Upper lobe of left lung (tissue), 6 donors: Measurements from ENCODE around the gene KCNG2. TPM values are rescaled to one million over a fixed set of nuclear protein-coding genes. Genes with fewer than 3 reads are reported as not detected.

Experiments used
- ATAC-seq, 2 donors: fragments of 200-7000 bp; cut with Tn5 transposase; one replicate each; pipeline ENCODE4 v1.9.1; 2022; ENCODE audit warnings: mild to moderate bottlenecking in 2 of 2, moderate library complexity in 2 of 2; ENCODE audit not compliant: low FRiP score in 2 of 2
- DNase-seq, 2 donors: peaks; one replicate each; pipeline ENCODE4 v3.0.0-alpha.2; 2019 to 2020
- H3K27ac ChIP-seq, 4 donors: fragments of 200-600 bp; sonication (generic); one replicate each; pipeline ENCODE4 v1.5.1; 2016 to 2019
- H3K27me3 ChIP-seq, 4 donors: fragments of 200-600 bp; sonication (generic); one replicate each; pipeline ENCODE4 v1.5.1; 2017 to 2019
- H3K36me3 ChIP-seq, 4 donors: fragments of 200-600 bp; sonication (generic); one replicate each; pipeline ENCODE4 v1.5.1; 2016 to 2019
- H3K4me1 ChIP-seq, 4 donors: fragments of 200-600 bp; sonication (generic); one replicate each; pipeline ENCODE4 v1.5.1; 2018 to 2019
- H3K4me3 ChIP-seq, 4 donors: fragments of 200-600 bp; sonication (generic); one replicate each; pipeline ENCODE4 v1.5.1; 2017 to 2019; ENCODE audit warnings: mild to moderate bottlenecking in 2 of 4, moderate library complexity in 1 of 4
- H3K9me3 ChIP-seq, 4 donors: fragments of 200-600 bp; sonication (generic); one replicate each; pipeline ENCODE4 v1.5.1; 2018 to 2019
- EP300 ChIP-seq, 4 donors: sonication (generic); formaldehyde crosslinking; IDR thresholded peaks; one replicate each; pipeline ENCODE4 v1.5.1; 2017; ENCODE audit warnings: antibody characterized with exemption in 4 of 4, control low read depth in 2 of 4
- POLR2A ChIP-seq, 4 donors: fragments of 450-650 bp; IDR thresholded peaks; one replicate each; pipeline ENCODE4 v1.5.1; 2016 to 2017; ENCODE audit warnings: antibody characterized with exemption in 4 of 4, mild to moderate bottlenecking in 2 of 4
- POLR2AphosphoS5 ChIP-seq, 2 donors: sonication (generic); formaldehyde crosslinking; IDR thresholded peaks; one replicate each; pipeline ENCODE4 v1.5.1; 2017; ENCODE audit warnings: antibody characterized with exemption in 2 of 2
- WGBS, 2 donors: methylation state at CpG; one replicate each; pipeline ENCODE4 v1.1.5; 2017 to 2018; 5-methylcytosine and 5-hydroxymethylcytosine counted together
- total RNA-seq, 6 donors: library from RNA; depleted of rRNA in 4 of 6; stranded (reverse); fragments of >200 nt in 4 of 6; gene quantifications; one replicate each; pipeline versions ENCODE4 v1.1.0 to v1.2.1, GENCODE V29; 2016 to 2021
- TF ChIP-seq, protein P1 (sequence below), 6 experiments: fragments of 450-650 bp in 4 of 6; fragments of 200-600 bp in 2 of 6; sonication (generic) in 2 of 6; IDR thresholded peaks; one replicate each; pipeline ENCODE4 v1.5.1; 2016 to 2019; ENCODE audit warnings: antibody characterized with exemption in 6 of 6
- donor health status: DM: no; HTN: no; CAD: no; lungs with moderate emphysema.
- donor health status: DM: no; HTN: yes; CAD: no; lungs with severe emphysema.

The KCNG2 gene
- total RNA-seq, 6 donors from 2014 or later, result 0.49 to 1.1 (median 0.73) TPM; not detected in 2

DNA sequence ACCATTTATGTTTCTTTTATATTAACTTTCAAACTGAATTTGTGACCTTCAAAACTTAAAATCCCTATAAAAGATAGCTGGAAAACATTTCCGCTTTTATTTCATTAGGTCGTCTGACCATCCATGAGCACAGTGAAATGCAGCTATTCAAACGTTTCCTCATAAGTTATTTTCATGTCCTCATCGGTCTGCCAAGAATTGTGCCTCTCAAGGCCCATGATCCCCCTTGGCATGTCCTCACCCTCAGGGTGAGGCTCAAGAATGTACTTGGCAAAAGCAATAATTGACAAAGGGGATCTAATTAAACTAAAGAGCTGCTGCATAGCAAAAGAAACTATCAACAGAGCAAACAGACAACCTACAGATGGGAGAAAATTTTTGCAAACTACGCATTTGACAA is 141.4 kb downstream of the KCNG2 start:
- DNase-seq (peak in 1 of 2 donors; percentile 48), ATAC-seq (no peak)
- H3K4me3 ChIP-seq, result no peak overlapping the region
- H3K27ac ChIP-seq, result peak overlapping the region in 3 of 4 donors; percentile 4 to 53 (median 19)
- TF ChIP-seq EP300 (IDR thresholded peaks at IDR 0.05) (peak in 1 of 4 donors; percentile 72), POLR2A (IDR thresholded peaks at IDR 0.05) (no peak)
- 61 to 67% methylated on average over 5 of the region's 5 CpGs for WGBS, 2 donors
- peaks cover 3 to 29% (median 11%) of the 10 kb centered on the region in 4 donors for H3K4me1 ChIP-seq
- H3K27me3 ChIP-seq, result no peaks in the 10 kb centered on the region
- H3K9me3 ChIP-seq, result peaks cover 0 to 8% (median 2%) of the 10 kb centered on the region in 4 donors
- H3K36me3 ChIP-seq, result peaks cover 10 to 77% (median 38%) of the 10 kb centered on the region in 4 donors

DNA sequence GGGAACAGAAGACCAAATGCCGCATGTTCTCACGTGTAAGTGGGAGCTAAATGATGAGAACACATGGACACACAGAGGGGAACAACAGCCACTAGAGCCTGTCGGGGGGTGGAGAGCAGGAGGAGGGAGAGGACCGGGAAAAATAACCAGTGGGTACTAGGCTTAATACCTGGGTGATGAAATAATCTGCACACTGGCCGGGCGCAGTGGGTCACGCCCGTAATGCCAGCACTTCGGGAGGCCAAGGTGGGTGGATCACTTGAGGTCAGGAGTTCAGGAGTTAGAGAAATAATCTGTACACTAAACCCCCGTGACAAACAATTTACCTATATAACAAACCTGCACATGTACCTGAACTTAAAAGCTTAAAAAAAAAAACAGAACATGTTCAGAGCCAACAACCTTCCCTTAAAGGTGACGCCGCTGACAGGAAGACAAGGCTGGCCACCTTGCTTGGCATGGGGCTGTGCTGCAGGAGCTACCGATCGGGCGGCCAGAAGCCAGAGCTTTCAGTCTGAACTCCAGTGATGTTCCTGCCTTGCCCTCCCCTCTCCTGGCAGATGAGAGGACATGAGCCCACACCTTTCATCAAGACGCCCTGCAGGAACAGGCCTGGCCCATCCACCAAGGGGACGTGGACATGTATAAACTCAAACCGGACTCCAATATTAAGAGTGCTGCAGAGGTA is 142.5 kb downstream of the KCNG2 start:
- WGBS, 2 donors, result 87 to 93% methylated on average over 17 to 18 of the region's 18 CpGs
- DNase-seq (peak in 1 of 2 donors; percentile 18), ATAC-seq (no peak)
- Histone ChIP-seq H3K36me3 (peaks cover 10 to 69% (median 34%) of the 10 kb centered on the region in 4 donors), H3K27ac (peak overlapping the region in 1 of 4 donors; percentile 5), H3K9me3 (peaks cover 0 to 5% (median 2%) of the 10 kb centered on the region in 4 donors), H3K4me3 (no peak overlapping the region), H3K4me1 (peaks cover 7 to 41% (median 15%) of the 10 kb centered on the region in 4 donors), H3K27me3 (no peaks in the 10 kb centered on the region)
- no peak for TF ChIP-seq POLR2A (IDR thresholded peaks at IDR 0.05)
- TF ChIP-seq, protein P1, sequence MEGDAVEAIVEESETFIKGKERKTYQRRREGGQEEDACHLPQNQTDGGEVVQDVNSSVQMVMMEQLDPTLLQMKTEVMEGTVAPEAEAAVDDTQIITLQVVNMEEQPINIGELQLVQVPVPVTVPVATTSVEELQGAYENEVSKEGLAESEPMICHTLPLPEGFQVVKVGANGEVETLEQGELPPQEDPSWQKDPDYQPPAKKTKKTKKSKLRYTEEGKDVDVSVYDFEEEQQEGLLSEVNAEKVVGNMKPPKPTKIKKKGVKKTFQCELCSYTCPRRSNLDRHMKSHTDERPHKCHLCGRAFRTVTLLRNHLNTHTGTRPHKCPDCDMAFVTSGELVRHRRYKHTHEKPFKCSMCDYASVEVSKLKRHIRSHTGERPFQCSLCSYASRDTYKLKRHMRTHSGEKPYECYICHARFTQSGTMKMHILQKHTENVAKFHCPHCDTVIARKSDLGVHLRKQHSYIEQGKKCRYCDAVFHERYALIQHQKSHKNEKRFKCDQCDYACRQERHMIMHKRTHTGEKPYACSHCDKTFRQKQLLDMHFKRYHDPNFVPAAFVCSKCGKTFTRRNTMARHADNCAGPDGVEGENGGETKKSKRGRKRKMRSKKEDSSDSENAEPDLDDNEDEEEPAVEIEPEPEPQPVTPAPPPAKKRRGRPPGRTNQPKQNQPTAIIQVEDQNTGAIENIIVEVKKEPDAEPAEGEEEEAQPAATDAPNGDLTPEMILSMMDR (IDR thresholded peaks at IDR 0.05), result no peak
- no peak for TF ChIP-seq EP300 (IDR thresholded peaks at IDR 0.05)
- TF ChIP-seq POLR2AphosphoS5 (IDR thresholded peaks at IDR 0.05), result no peak

DNA sequence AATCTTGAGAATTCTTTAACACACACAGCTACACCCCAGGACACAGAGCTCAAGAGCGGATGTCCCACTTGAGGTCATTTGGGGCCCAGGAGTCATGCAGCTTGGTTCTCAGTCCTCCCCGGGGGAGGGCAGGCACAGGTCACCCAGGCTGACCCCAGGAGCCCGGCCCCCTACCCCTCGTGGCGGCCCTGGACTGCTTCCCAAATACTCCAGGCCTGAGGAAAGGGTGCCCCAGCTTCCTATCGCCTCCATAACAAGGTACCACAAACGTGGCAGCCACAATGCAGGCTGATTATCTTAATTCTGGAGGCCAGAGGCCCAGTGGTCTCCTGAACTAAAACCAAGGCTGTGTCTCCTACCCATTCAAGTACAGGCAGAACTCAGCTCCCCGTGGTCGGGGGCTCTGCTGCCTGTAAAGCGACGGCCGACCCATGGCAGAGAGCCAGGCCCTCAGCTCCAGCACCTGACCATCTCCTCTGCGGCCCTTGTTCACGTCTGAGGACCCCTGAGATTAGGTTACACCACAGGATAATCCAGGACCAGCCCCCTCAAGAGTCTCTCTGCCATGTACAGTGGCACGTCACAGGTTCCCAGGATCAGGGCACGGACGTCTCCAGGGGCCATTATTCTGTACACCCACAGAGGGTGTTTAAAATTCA is 143.2 kb downstream of the KCNG2 start:
- ATAC-seq (no peak), DNase-seq (peak; percentile 16 to 48)
- Histone ChIP-seq H3K27me3 (no peaks in the 10 kb centered on the region), H3K27ac (peak overlapping the region in 1 of 4 donors; percentile 5), H3K9me3 (no peaks in the 10 kb centered on the region), H3K4me1 (peaks cover 12 to 46% (median 19%) of the 10 kb centered on the region in 4 donors), H3K36me3 (peaks cover 10 to 68% (median 30%) of the 10 kb centered on the region in 4 donors), H3K4me3 (no peak overlapping the region)
- whole genome bisulfite sequencing, 2 donors, result 76 to 85% methylated on average over 16 to 17 of the region's 17 CpGs
- TF ChIP-seq POLR2AphosphoS5 (IDR thresholded peaks at IDR 0.05), result no peak
- no peak for TF ChIP-seq POLR2A (IDR thresholded peaks at IDR 0.05)
- TF ChIP-seq, protein P1 (IDR thresholded peaks at IDR 0.05), result no peak
- TF ChIP-seq EP300 (IDR thresholded peaks at IDR 0.05), result no peak

DNA sequence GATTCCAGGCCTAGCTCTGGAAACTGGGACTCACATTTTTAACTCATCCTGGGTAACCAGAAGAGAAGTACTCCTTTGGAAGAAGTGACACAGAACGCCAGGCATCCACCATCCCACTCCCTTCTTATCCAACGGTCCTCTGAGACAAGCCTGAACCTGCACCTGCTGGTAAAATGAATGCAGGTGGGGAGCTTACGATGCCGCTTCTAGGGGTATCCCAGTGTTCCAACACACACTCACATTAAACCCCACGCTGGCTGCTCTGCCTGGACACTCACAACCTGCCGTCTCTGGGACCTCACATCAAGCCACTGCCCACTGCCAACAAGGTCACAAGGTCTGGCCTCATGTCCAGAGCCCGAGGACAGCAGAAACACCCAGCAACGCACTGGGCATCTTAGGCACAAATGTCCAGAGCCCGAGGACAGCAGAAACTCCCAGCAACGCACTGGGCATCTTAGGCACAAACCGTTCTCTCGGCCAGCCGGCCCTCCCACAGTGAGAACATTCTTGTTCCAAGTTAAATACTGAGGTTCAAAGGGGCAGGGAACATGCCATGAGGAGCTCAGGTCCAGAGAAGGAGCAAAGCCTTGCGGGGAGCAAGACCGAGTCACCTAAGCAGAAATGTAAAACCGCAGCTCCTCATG is 143.9 kb downstream of the KCNG2 start:
- TF ChIP-seq EP300 (IDR thresholded peaks at IDR 0.05) (no peak), POLR2AphosphoS5 (IDR thresholded peaks at IDR 0.05) (no peak), POLR2A (IDR thresholded peaks at IDR 0.05) (no peak)
- TF ChIP-seq, protein P1 (IDR thresholded peaks at IDR 0.05), result no peak
- WGBS, 2 donors, result 89 to 95% methylated on average over 10 to 16 of the region's 16 CpGs
- no peak overlapping the region for H3K27ac ChIP-seq
- H3K4me3 ChIP-seq, result no peak overlapping the region
- H3K27me3 ChIP-seq, result no peaks in the 10 kb centered on the region
- ATAC-seq (no peak), DNase-seq (peak in 1 of 2 donors; percentile 19)
- peaks cover 12 to 52% (median 23%) of the 10 kb centered on the region in 4 donors for H3K4me1 ChIP-seq
- H3K9me3 ChIP-seq, result no peaks in the 10 kb centered on the region
- peaks cover 10 to 64% (median 28%) of the 10 kb centered on the region in 4 donors for H3K36me3 ChIP-seq

DNA sequence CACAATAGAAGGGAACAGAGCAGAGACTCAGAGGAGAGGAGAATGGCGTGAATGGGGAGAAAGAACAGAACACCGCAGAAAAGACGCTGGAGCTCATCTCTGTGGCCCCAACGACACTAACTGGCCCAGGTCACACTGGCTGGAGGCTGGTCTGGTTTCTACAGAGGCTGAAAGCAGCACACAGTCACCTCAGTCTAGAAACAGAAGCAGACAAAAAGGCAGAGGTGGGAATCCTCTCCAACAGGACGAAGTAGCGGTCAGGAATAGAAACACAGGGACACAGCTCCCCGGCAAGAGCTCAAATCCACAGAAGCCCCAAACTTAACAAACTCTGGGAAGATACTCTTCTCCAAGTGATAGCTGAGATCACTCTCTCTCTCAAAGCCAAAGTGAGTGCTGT is 144.5 kb downstream of the KCNG2 start:
- WGBS, 2 donors, result 89 to 91% methylated on average over 7 of the region's 7 CpGs
- DNase-seq (peak in 1 of 2 donors; percentile 5), ATAC-seq (no peak)
- H3K4me1 ChIP-seq, result peaks cover 13 to 58% (median 29%) of the 10 kb centered on the region in 4 donors
- H3K36me3 ChIP-seq, result peaks cover 10 to 59% (median 28%) of the 10 kb centered on the region in 4 donors
- no peak overlapping the region for H3K27ac ChIP-seq
- no peaks in the 10 kb centered on the region for H3K27me3 ChIP-seq
- H3K9me3 ChIP-seq, result no peaks in the 10 kb centered on the region
- H3K4me3 ChIP-seq, result no peak overlapping the region
- TF ChIP-seq POLR2A (IDR thresholded peaks at IDR 0.05), result no peak
- TF ChIP-seq, protein P1 (IDR thresholded peaks at IDR 0.05), result no peak
- TF ChIP-seq EP300 (IDR thresholded peaks at IDR 0.05), result no peak
- TF ChIP-seq POLR2AphosphoS5 (IDR thresholded peaks at IDR 0.05), result no peak
